OCI-LY7 (cell line): ENCODE data around the gene CHST11.

Experiments
- CTCF ChIP-seq: fragments of 200-600 bp; sonication (generic); conservative IDR thresholded peaks from 2 replicates; pipeline ENCODE4 v1.5.1; 2014; ENCODE audit warnings: mild to moderate bottlenecking, antibody characterized with exemption, low read length, moderate library complexity, mixed read lengths
- EZH2phosphoT487 ChIP-seq: fragments of 200-600 bp; sonication (generic); IDR thresholded peaks from 2 replicates; pipeline ENCODE4 v1.6.1; 2018; ENCODE audit warnings: low read depth, borderline replicate concordance, mild to moderate bottlenecking, mixed run types, antibody characterized with exemption, low read length, moderate library complexity, mixed read lengths

DNA sequence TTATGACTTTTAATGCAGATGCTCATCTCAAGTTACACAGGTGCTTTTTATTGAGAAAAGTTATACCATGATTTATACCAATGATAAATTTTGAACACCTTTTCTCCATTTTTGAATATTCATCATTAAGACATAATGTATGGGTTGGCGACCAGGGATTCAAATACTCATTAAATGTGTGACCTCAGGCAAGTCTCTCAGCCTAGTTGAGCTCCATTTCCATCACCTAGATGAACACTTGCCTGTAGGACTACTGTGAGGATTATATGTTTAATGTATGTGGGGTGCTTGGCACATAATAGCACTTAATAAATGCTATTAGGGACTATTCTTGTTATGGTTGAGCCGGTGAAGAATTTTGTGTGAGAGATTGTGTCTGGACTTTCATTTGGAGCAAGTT is 228.6 kb downstream of the CHST11 start:
- TF ChIP-seq CTCF, result no peak
- TF ChIP-seq EZH2phosphoT487, result no peak
